ENCODE results near the gene ADGRA1.

DNA sequence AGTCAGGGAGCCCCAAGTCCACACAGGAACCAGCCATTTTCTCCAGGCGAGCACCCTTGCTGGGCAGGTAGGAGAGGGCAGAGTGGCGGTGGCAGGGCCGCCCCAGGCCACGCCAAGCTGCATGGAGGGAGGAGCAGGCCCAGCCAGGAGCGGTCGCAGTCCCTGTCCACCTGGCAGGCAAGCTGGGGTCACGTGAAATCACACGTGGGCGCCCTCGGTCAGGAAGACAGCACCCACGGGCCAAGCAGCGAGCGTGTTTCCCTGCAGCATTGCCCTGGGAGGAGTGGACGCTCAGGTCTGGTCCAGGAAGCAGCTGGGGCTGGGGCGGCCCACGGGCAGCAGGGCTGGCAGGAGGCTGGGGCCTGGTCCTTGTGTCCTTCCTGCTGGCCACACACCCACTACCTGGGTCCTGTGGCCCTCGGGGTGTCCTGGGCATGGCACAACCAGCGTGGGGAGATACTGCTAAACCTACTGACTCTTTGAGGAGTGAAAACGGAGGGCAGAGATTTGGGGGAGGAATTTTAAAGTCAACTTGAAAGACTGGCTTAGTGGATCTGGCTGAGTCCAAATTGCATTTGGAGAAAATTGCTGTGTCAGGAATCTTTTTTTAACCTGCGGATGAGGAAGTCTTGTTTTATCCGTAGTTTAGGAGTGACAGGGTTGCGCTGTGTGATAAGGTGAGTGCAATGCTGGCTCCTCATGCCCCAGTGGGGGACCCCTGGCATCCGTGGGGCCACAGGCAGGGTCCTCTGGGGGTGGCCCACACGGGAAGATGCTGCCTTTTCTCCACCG is 12.2 kb upstream of the ADGRA1 start:
- TF ChIP-seq, protein P1, sequence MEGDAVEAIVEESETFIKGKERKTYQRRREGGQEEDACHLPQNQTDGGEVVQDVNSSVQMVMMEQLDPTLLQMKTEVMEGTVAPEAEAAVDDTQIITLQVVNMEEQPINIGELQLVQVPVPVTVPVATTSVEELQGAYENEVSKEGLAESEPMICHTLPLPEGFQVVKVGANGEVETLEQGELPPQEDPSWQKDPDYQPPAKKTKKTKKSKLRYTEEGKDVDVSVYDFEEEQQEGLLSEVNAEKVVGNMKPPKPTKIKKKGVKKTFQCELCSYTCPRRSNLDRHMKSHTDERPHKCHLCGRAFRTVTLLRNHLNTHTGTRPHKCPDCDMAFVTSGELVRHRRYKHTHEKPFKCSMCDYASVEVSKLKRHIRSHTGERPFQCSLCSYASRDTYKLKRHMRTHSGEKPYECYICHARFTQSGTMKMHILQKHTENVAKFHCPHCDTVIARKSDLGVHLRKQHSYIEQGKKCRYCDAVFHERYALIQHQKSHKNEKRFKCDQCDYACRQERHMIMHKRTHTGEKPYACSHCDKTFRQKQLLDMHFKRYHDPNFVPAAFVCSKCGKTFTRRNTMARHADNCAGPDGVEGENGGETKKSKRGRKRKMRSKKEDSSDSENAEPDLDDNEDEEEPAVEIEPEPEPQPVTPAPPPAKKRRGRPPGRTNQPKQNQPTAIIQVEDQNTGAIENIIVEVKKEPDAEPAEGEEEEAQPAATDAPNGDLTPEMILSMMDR (conservative IDR thresholded peaks at IDR 0.05 in 1 of 2, IDR thresholded peaks at IDR 0.05 in 1 of 2; ENCODE audit: low read depth in 1 of 2, low read length in 2 of 2) = no peak
- TF ChIP-seq EZH2 (IDR thresholded peaks at IDR 0.05; ENCODE audit: low read length, missing control alignments) = no peak
